ENCODE measurements around the gene OVOL2.
A peak's percentile ranks its signal among the peaks of the same experiment; 100 is the strongest.

OVOL2 gene

GRCh38 chr20:18018100-18018499, 39.6 kb downstream of the OVOL2 start:
- no peak for FAIRE-seq

GRCh38 chr20:18016772-18017171, 40.9 kb downstream of the OVOL2 start:
- FAIRE-seq = no peak
- no peak for DNase-seq (ENCODE audit: insufficient read length, low spot score)

More at GRCh38 chr20:18018100-18018499, 39.6 kb downstream of the OVOL2 start:
- DNase-seq (ENCODE audit: insufficient read length, low spot score) = no peak

GRCh38 chr20:18014411-18014810, 43.3 kb downstream of the OVOL2 start:
- no peak for FAIRE-seq
- no peak for DNase-seq (ENCODE audit: insufficient read length, low spot score)

- DNase-seq (ENCODE audit: insufficient read length, low spot score) = no peak
- FAIRE-seq = no peak
Measured at GRCh38 chr20:18012901-18013300, 44.8 kb downstream of the OVOL2 start.

- FAIRE-seq = no peak
- no peak for DNase-seq (ENCODE audit: insufficient read length, low spot score)
Measured at GRCh38 chr20:18011951-18012645, 45.6 kb downstream of the OVOL2 start.

GRCh38 chr20:18011482-18011881, 46.2 kb downstream of the OVOL2 start:
- no peak for FAIRE-seq
- DNase-seq (ENCODE audit: insufficient read length, low spot score) = no peak

GRCh38 chr20:18009116-18009515, 48.6 kb downstream of the OVOL2 start:
- DNase-seq (ENCODE audit: insufficient read length, low spot score) (no peak), FAIRE-seq (no peak)

GRCh38 chr20:18007534-18008292, 50.0 kb downstream of the OVOL2 start:
- DNase-seq (ENCODE audit: insufficient read length, low spot score) (no peak), FAIRE-seq (no peak)

GRCh38 chr20:18006684-18007083, 51.0 kb downstream of the OVOL2 start:
- no peak for FAIRE-seq
- DNase-seq (ENCODE audit: insufficient read length, low spot score) = no peak

GRCh38 chr20:18005990-18006364, 51.7 kb downstream of the OVOL2 start:
- DNase-seq (ENCODE audit: insufficient read length, low spot score) (no peak), FAIRE-seq (no peak)

- DNase-seq (ENCODE audit: insufficient read length, low spot score) (no peak), FAIRE-seq (no peak)
Measured at GRCh38 chr20:18005170-18005989, 52.3 kb downstream of the OVOL2 start.

- DNase-seq (ENCODE audit: insufficient read length, low spot score) = no peak
- FAIRE-seq = no peak
Measured at GRCh38 chr20:18004384-18005031, 53.2 kb downstream of the OVOL2 start.

- DNase-seq (ENCODE audit: insufficient read length, low spot score) = no peak
- FAIRE-seq = no peak
Measured at GRCh38 chr20:18003897-18004296, 53.8 kb downstream of the OVOL2 start.

- DNase-seq (ENCODE audit: insufficient read length, low spot score) (no peak), FAIRE-seq (no peak)
Measured at GRCh38 chr20:18001131-18001921, 56.4 kb downstream of the OVOL2 start.

- FAIRE-seq (no peak), DNase-seq (ENCODE audit: insufficient read length, low spot score) (no peak)
Measured at GRCh38 chr20:17999566-17999965, 58.1 kb downstream of the OVOL2 start.

GRCh38 chr20:17998446-17998845, 59.3 kb downstream of the OVOL2 start:
- DNase-seq (ENCODE audit: insufficient read length, low spot score) = no peak
- no peak for FAIRE-seq

- FAIRE-seq (no peak), DNase-seq (ENCODE audit: insufficient read length, low spot score) (peak; percentile 51)
Measured at GRCh38 chr20:17995967-17996819, 61.5 kb downstream of the OVOL2 start.

- DNase-seq (ENCODE audit: insufficient read length, low spot score) = no peak
- FAIRE-seq = no peak
Measured at GRCh38 chr20:17993546-17993945, 64.2 kb downstream of the OVOL2 start.

- FAIRE-seq (no peak), DNase-seq (ENCODE audit: insufficient read length, low spot score) (no peak)
Measured at GRCh38 chr20:17992847-17993513, 64.7 kb downstream of the OVOL2 start.
